ENCODE results near the gene NPTN. TPM values are rescaled to one million over a fixed set of nuclear protein-coding genes. Genes with fewer than 3 reads are reported as not detected.

NPTN gene
- total and polyA plus RNA-seq, 12 donors = 89.9 to 212 (median 186) TPM

DNA sequence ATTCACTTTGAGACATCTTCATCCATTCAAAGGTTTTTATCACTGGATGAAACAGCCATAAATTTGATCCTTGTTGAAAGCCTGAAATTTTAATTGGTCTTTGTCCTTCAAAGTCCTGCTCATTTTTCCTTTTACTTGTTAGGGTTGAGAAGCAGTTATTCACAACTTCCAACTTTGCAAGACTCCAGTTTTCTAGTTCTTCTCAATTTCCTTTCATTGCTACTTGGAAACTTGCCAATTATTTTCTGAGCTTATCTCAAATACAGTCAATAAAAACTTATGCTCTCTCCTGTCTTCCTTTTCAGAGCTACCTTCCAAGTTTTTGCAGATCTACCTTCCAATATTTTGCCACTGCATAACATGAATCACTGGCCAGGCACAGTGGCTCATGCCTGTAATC is 27.3 kb upstream of the NPTN start:
- intact Hi-C loops (cut with DNase I) = no loop called here
- DNase-seq (no peak), ATAC-seq (no peak)
- peaks cover 0 to 9% (median 0%) of the 10 kb centered on the region in 7 donors for H3K27me3 ChIP-seq
- H3K27ac ChIP-seq = no peak overlapping the region
- peaks cover 0 to 11% (median 0%) of the 10 kb centered on the region in 11 donors for H3K9me3 ChIP-seq
- no peaks in the 10 kb centered on the region for H3K36me3 ChIP-seq
- no peak overlapping the region for H3K4me3 ChIP-seq
- no peaks in the 10 kb centered on the region for H3K4me1 ChIP-seq
- TF ChIP-seq, protein P1, sequence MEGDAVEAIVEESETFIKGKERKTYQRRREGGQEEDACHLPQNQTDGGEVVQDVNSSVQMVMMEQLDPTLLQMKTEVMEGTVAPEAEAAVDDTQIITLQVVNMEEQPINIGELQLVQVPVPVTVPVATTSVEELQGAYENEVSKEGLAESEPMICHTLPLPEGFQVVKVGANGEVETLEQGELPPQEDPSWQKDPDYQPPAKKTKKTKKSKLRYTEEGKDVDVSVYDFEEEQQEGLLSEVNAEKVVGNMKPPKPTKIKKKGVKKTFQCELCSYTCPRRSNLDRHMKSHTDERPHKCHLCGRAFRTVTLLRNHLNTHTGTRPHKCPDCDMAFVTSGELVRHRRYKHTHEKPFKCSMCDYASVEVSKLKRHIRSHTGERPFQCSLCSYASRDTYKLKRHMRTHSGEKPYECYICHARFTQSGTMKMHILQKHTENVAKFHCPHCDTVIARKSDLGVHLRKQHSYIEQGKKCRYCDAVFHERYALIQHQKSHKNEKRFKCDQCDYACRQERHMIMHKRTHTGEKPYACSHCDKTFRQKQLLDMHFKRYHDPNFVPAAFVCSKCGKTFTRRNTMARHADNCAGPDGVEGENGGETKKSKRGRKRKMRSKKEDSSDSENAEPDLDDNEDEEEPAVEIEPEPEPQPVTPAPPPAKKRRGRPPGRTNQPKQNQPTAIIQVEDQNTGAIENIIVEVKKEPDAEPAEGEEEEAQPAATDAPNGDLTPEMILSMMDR (IDR thresholded peaks at IDR 0.05) = no peak

DNA sequence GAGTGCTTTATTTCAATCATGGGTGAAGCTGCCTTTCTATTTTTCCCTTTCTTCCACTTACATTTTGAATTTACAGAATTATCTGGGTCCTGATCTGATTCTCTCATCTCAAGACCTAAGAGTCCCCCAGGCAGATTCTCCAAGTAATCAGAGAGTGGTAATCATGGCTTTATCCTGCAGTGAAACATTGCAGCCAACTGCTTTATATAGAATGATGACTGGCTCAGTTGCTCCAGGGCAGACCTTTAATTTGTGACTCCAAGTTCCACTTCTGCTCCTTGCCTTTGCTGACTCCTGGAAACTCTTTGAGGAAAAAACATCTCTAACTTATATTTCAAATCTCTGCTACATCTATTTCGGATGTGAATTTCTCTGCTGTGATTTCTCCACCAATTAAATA is 25.5 kb upstream of the NPTN start:
- DNase-seq = no peak
- WGBS, 2 donors = 84 to 88% methylated on average over 1 of the region's 1 CpG
- no peaks in the 10 kb centered on the region for H3K36me3 ChIP-seq
- peaks cover 0 to 11% (median 0%) of the 10 kb centered on the region in 11 donors for H3K9me3 ChIP-seq
- ATAC-seq = no peak
- TF ChIP-seq, protein P1 (IDR thresholded peaks at IDR 0.05) = no peak
- H3K27ac ChIP-seq = no peak overlapping the region
- peaks cover 0 to 9% (median 0%) of the 10 kb centered on the region in 7 donors for H3K27me3 ChIP-seq
- H3K4me3 ChIP-seq = no peak overlapping the region
- no peaks in the 10 kb centered on the region for H3K4me1 ChIP-seq
- intact Hi-C loops (cut with DNase I) = no loop called here

DNA sequence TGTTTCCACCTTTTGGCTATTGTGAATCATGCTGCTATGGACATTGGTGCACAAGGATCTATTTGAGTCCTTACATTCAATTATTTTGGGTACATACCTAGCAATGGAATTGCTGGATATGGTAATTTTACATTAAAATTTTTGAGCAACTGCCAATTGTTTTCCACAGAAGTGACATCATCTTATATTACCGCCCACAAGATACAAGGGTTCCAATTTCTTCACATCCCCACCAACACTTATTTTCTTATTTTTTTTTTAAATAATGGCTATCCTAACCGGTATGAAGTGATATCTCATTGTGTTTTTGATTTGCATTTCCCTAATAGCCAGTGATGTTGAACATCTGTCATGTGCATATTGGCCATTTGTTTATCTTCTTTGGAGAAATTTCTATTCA is 22.5 kb upstream of the NPTN start:
- peaks cover 0 to 6% (median 0%) of the 10 kb centered on the region in 9 donors for H3K4me1 ChIP-seq
- TF ChIP-seq, protein P1 (IDR thresholded peaks at IDR 0.05) = no peak
- intact Hi-C loops (cut with DNase I) = no loop called here
- no peaks in the 10 kb centered on the region for H3K36me3 ChIP-seq
- H3K27me3 ChIP-seq = peaks cover 0 to 7% (median 0%) of the 10 kb centered on the region in 7 donors
- DNase-seq (no peak), ATAC-seq (no peak)
- H3K27ac ChIP-seq = no peak overlapping the region
- H3K4me3 ChIP-seq = no peak overlapping the region
- H3K9me3 ChIP-seq = peaks cover 0 to 3% (median 0%) of the 10 kb centered on the region in 11 donors
- 57 to 67% methylated on average over 2 of the region's 2 CpGs for WGBS, 2 donors

- intact Hi-C loops (cut with DNase I) = no loop called here
- Histone ChIP-seq H3K4me3 (no peak overlapping the region), H3K36me3 (no peaks in the 10 kb centered on the region), H3K9me3 (peaks cover 0 to 3% (median 0%) of the 10 kb centered on the region in 11 donors), H3K4me1 (peaks cover 0 to 11% (median 0%) of the 10 kb centered on the region in 9 donors), H3K27ac (no peak overlapping the region), H3K27me3 (peaks cover 0 to 7% (median 0%) of the 10 kb centered on the region in 7 donors)
- TF ChIP-seq, protein P1 (IDR thresholded peaks at IDR 0.05) = no peak
- no peak for ATAC-seq
- WGBS, 2 donors = 78 to 80% methylated on average over 3 of the region's 3 CpGs
- DNase-seq = no peak
These were observed 21.5 kb upstream of the NPTN start for GRCh38 chr15:73654659-73655058.
